ENCODE results near the gene SYCE1L.

Gene SYCE1L

GRCh38 chr16:77219437-77219836 lies 20.2 kb downstream of the SYCE1L start:
- no peak for TF ChIP-seq GATA2 (IDR thresholded peaks at IDR 0.05; ENCODE audit: low read depth, low read length)
- TF ChIP-seq GATA3 (IDR thresholded peaks at IDR 0.05; ENCODE audit: low read depth, low read length) = no peak

GRCh38 chr16:77220427-77220826 lies 21.2 kb downstream of the SYCE1L start:
- TF ChIP-seq GATA3 (IDR thresholded peaks at IDR 0.05; ENCODE audit: low read depth, low read length) (no peak), GATA2 (IDR thresholded peaks at IDR 0.05; ENCODE audit: low read depth, low read length) (no peak)

GRCh38 chr16:77221482-77221881 lies 22.3 kb downstream of the SYCE1L start:
- no peak for TF ChIP-seq GATA3 (IDR thresholded peaks at IDR 0.05; ENCODE audit: low read depth, low read length)
- TF ChIP-seq GATA2 (IDR thresholded peaks at IDR 0.05; ENCODE audit: low read depth, low read length) = no peak

- no peak for TF ChIP-seq GATA2 (IDR thresholded peaks at IDR 0.05; ENCODE audit: low read depth, low read length)
- TF ChIP-seq GATA3 (IDR thresholded peaks at IDR 0.05; ENCODE audit: low read depth, low read length) = no peak
Observed at GRCh38 chr16:77223184-77223583, 24.0 kb downstream of the SYCE1L start.

- TF ChIP-seq GATA3 (IDR thresholded peaks at IDR 0.05; ENCODE audit: low read depth, low read length) (no peak), GATA2 (IDR thresholded peaks at IDR 0.05; ENCODE audit: low read depth, low read length) (no peak)
Observed at GRCh38 chr16:77225182-77225581, 26.0 kb downstream of the SYCE1L start.

GRCh38 chr16:77227745-77228144 lies 28.5 kb downstream of the SYCE1L start:
- no peak for TF ChIP-seq GATA2 (IDR thresholded peaks at IDR 0.05; ENCODE audit: low read depth, low read length)
- no peak for TF ChIP-seq GATA3 (IDR thresholded peaks at IDR 0.05; ENCODE audit: low read depth, low read length)

GRCh38 chr16:77231047-77231446 lies 31.8 kb downstream of the SYCE1L start:
- TF ChIP-seq GATA3 (IDR thresholded peaks at IDR 0.05; ENCODE audit: low read depth, low read length) (no peak), GATA2 (IDR thresholded peaks at IDR 0.05; ENCODE audit: low read depth, low read length) (no peak)

- TF ChIP-seq GATA3 (IDR thresholded peaks at IDR 0.05; ENCODE audit: low read depth, low read length) = no peak
- TF ChIP-seq GATA2 (IDR thresholded peaks at IDR 0.05; ENCODE audit: low read depth, low read length) = no peak
Observed at GRCh38 chr16:77233799-77234519, 34.8 kb downstream of the SYCE1L start.

GRCh38 chr16:77234611-77235010 lies 35.4 kb downstream of the SYCE1L start:
- no peak for TF ChIP-seq GATA3 (IDR thresholded peaks at IDR 0.05; ENCODE audit: low read depth, low read length)
- TF ChIP-seq GATA2 (IDR thresholded peaks at IDR 0.05; ENCODE audit: low read depth, low read length) = no peak

GRCh38 chr16:77236063-77236511 lies 36.9 kb downstream of the SYCE1L start:
- no peak for TF ChIP-seq GATA3 (IDR thresholded peaks at IDR 0.05; ENCODE audit: low read depth, low read length)
- no peak for TF ChIP-seq GATA2 (IDR thresholded peaks at IDR 0.05; ENCODE audit: low read depth, low read length)

- TF ChIP-seq GATA2 (IDR thresholded peaks at IDR 0.05; ENCODE audit: low read depth, low read length) (no peak), GATA3 (IDR thresholded peaks at IDR 0.05; ENCODE audit: low read depth, low read length) (no peak)
Observed at GRCh38 chr16:77238593-77238992, 39.4 kb downstream of the SYCE1L start.

GRCh38 chr16:77246150-77246549 lies 46.9 kb downstream of the SYCE1L start:
- TF ChIP-seq GATA3 (IDR thresholded peaks at IDR 0.05; ENCODE audit: low read depth, low read length) = no peak
- TF ChIP-seq GATA2 (IDR thresholded peaks at IDR 0.05; ENCODE audit: low read depth, low read length) = no peak

GRCh38 chr16:77250400-77250799 lies 51.2 kb downstream of the SYCE1L start:
- no peak for TF ChIP-seq GATA3 (IDR thresholded peaks at IDR 0.05; ENCODE audit: low read depth, low read length)
- no peak for TF ChIP-seq GATA2 (IDR thresholded peaks at IDR 0.05; ENCODE audit: low read depth, low read length)
